GM23338 (cell line): ENCODE data around the gene FAM114A2.

Experiments used
- CREB1 ChIP-seq: fragments of 250-450 bp; sonication (Bioruptor Pico); IDR thresholded peaks from 2 replicates; pipeline ENCODE4 v1.5.0; 2020; ENCODE audit warnings: low read depth, mild to moderate bottlenecking, moderate library complexity
- EZH2 ChIP-seq: fragments of 200-600 bp; sonication (generic); IDR thresholded peaks from one replicate; pipeline ENCODE4 v1.8.0; 2017; ENCODE audit warnings: antibody characterized with exemption, mild to moderate bottlenecking, low read depth; ENCODE audit not compliant: unreplicated experiment
- EZH2phosphoT487 ChIP-seq: fragments of 200-600 bp; sonication (generic); IDR thresholded peaks from one replicate; pipeline ENCODE4 v1.8.1; 2018; ENCODE audit warnings: antibody characterized with exemption; ENCODE audit not compliant: unreplicated experiment
- NANOG ChIP-seq: IDR thresholded peaks from 2 replicates; pipeline ENCODE4 v1.6.1; 2016; ENCODE audit warnings: antibody characterized with exemption, borderline replicate concordance
- POLR2AphosphoS5 ChIP-seq: IDR thresholded peaks from 2 replicates; pipeline ENCODE4 v1.6.1; 2016; ENCODE audit warnings: antibody characterized with exemption, low read depth
- STAT1 ChIP-seq: IDR thresholded peaks from one replicate; pipeline ENCODE4 v1.6.1; 2016; ENCODE audit warnings: antibody characterized with exemption; ENCODE audit not compliant: unreplicated experiment
- ZNF331 ChIP-seq: fragments of 250-450 bp; sonication (Bioruptor Pico); IDR thresholded peaks from 2 replicates; pipeline ENCODE4 v1.5.0; 2020; ENCODE audit warnings: low read depth, mild to moderate bottlenecking, moderate library complexity
- TF ChIP-seq, protein P1 (sequence below), 2 experiments: fragments of 200-600 bp in 1 of 2; sonication (generic) in 1 of 2; conservative IDR thresholded peaks; 2 replicates each; pipeline versions ENCODE4 v1.5.1 to v1.6.1; 2016 to 2017; ENCODE audit warnings: antibody characterized with exemption in 2 of 2, low read depth in 2 of 2, mild to moderate bottlenecking in 2 of 2, moderate library complexity in 1 of 2
- TF ChIP-seq, protein P2 (sequence below): IDR thresholded peaks from one replicate; pipeline ENCODE4 v1.6.1; 2018; ENCODE audit warnings: antibody characterized with exemption; ENCODE audit not compliant: unreplicated experiment
- TF ChIP-seq, protein P3 (sequence below): IDR thresholded peaks from 2 replicates; pipeline ENCODE4 v1.6.1; 2016; ENCODE audit warnings: antibody characterized with exemption

DNA sequence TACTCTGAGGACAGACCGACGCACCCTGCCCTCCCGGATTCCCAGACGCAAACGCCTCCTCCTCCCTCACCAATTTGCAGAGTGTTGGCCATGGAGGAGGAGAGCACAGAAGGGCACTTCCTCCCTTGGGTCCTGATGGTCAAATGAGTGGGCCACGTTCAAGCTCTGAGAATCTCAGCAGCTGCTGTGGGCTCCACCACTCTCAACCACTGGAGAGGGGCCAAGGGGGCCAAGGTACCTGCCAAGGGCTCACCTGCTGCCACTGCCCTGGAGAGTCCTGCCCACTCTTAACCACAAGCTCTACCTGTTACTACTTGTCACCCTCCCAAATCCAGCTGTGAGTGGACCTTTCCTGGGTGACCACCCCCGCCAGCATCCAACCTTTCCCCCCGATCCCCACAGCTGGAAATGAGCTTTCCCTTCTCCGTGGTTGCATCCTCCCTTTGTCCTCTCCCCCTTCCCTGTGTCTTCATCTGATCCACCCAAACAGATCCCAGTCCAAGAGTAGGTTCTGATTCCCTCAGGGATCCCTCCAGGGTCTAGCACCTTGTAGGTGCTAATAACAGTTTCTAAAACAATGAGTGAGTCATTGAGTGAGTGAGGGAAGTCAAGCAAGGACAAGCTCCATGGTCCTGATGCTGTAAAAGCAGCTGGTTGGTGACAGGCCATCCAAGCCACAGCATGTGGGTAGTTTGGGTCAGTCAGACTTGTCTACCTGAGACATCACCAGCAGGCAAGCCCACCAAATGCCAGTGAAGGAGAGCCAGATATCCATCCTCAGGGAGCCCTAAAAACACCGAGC is 69.7 kb downstream of the FAM114A2 start:
- TF ChIP-seq, protein P1, sequence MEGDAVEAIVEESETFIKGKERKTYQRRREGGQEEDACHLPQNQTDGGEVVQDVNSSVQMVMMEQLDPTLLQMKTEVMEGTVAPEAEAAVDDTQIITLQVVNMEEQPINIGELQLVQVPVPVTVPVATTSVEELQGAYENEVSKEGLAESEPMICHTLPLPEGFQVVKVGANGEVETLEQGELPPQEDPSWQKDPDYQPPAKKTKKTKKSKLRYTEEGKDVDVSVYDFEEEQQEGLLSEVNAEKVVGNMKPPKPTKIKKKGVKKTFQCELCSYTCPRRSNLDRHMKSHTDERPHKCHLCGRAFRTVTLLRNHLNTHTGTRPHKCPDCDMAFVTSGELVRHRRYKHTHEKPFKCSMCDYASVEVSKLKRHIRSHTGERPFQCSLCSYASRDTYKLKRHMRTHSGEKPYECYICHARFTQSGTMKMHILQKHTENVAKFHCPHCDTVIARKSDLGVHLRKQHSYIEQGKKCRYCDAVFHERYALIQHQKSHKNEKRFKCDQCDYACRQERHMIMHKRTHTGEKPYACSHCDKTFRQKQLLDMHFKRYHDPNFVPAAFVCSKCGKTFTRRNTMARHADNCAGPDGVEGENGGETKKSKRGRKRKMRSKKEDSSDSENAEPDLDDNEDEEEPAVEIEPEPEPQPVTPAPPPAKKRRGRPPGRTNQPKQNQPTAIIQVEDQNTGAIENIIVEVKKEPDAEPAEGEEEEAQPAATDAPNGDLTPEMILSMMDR (conservative IDR thresholded peaks at IDR 0.05; ENCODE audit: low read depth in 2 of 2) = no peak
- TF ChIP-seq POLR2AphosphoS5 (no peak), EZH2 (no peak), STAT1 (no peak), EZH2phosphoT487 (no peak), CREB1 (CRISPR knock-in tag) (no peak), NANOG (no peak), ZNF331 (CRISPR knock-in tag) (no peak)
- TF ChIP-seq, protein P2, sequence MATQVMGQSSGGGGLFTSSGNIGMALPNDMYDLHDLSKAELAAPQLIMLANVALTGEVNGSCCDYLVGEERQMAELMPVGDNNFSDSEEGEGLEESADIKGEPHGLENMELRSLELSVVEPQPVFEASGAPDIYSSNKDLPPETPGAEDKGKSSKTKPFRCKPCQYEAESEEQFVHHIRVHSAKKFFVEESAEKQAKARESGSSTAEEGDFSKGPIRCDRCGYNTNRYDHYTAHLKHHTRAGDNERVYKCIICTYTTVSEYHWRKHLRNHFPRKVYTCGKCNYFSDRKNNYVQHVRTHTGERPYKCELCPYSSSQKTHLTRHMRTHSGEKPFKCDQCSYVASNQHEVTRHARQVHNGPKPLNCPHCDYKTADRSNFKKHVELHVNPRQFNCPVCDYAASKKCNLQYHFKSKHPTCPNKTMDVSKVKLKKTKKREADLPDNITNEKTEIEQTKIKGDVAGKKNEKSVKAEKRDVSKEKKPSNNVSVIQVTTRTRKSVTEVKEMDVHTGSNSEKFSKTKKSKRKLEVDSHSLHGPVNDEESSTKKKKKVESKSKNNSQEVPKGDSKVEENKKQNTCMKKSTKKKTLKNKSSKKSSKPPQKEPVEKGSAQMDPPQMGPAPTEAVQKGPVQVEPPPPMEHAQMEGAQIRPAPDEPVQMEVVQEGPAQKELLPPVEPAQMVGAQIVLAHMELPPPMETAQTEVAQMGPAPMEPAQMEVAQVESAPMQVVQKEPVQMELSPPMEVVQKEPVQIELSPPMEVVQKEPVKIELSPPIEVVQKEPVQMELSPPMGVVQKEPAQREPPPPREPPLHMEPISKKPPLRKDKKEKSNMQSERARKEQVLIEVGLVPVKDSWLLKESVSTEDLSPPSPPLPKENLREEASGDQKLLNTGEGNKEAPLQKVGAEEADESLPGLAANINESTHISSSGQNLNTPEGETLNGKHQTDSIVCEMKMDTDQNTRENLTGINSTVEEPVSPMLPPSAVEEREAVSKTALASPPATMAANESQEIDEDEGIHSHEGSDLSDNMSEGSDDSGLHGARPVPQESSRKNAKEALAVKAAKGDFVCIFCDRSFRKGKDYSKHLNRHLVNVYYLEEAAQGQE = no peak
- TF ChIP-seq, protein P3, sequence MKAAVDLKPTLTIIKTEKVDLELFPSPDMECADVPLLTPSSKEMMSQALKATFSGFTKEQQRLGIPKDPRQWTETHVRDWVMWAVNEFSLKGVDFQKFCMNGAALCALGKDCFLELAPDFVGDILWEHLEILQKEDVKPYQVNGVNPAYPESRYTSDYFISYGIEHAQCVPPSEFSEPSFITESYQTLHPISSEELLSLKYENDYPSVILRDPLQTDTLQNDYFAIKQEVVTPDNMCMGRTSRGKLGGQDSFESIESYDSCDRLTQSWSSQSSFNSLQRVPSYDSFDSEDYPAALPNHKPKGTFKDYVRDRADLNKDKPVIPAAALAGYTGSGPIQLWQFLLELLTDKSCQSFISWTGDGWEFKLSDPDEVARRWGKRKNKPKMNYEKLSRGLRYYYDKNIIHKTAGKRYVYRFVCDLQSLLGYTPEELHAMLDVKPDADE = no peak
